ENCODE results near the gene IBTK. TPM values are rescaled to one million over a fixed set of nuclear protein-coding genes. Genes with fewer than 3 reads are reported as not detected.

Gene IBTK
- total RNA-seq, 1 donor from 2014 or later = 15.5 TPM

GRCh38 chr6:82245376-82245775, 2.2 kb downstream of the IBTK start:
- Histone ChIP-seq H3K4me3 (no peak overlapping the region), H3K27ac (no peak overlapping the region), H3K36me3 (no peaks in the 10 kb centered on the region), H3K4me1 (peaks cover 38% of the 10 kb centered on the region), H3K27me3 (no peaks in the 10 kb centered on the region), H3K9me3 (no peaks in the 10 kb centered on the region)
- intact Hi-C loops (cut with DNase I) = no loop called here
- DNase-seq (ENCODE audit: extremely low spot score in 2 of 2) = no peak
- TF ChIP-seq CTCF (IDR thresholded peaks at IDR 0.05) (no peak), POLR2A (IDR thresholded peaks at IDR 0.05) (no peak), POLR2AphosphoS5 (IDR thresholded peaks at IDR 0.05; ENCODE audit: insufficient read depth in 1 of 2, low read depth in 1 of 2) (no peak)

- no peak for TF ChIP-seq POLR2A (IDR thresholded peaks at IDR 0.05)
- no peak for TF ChIP-seq POLR2AphosphoS5 (IDR thresholded peaks at IDR 0.05; ENCODE audit: insufficient read depth in 1 of 2, low read depth in 1 of 2)
- TF ChIP-seq CTCF (IDR thresholded peaks at IDR 0.05) = no peak
- H3K9me3 ChIP-seq = no peaks in the 10 kb centered on the region
- intact Hi-C loops (cut with DNase I) = no loop called here
Measured at GRCh38 chr6:82243884-82244283, 3.7 kb downstream of the IBTK start.

GRCh38 chr6:82240186-82240585, 7.4 kb downstream of the IBTK start:
- H3K4me1 ChIP-seq = peaks cover 17% of the 10 kb centered on the region
- H3K27ac ChIP-seq = no peak overlapping the region
- intact Hi-C loops (cut with DNase I) = no loop called here
- peaks cover 0 to 25% of the 10 kb centered on the region in 2 donors for H3K36me3 ChIP-seq
- H3K27me3 ChIP-seq = no peaks in the 10 kb centered on the region
- H3K4me3 ChIP-seq = no peak overlapping the region
- no peak for DNase-seq (ENCODE audit: extremely low spot score in 2 of 2)
- H3K9me3 ChIP-seq = no peaks in the 10 kb centered on the region
- TF ChIP-seq POLR2AphosphoS5 (IDR thresholded peaks at IDR 0.05; ENCODE audit: insufficient read depth in 1 of 2, low read depth in 1 of 2) (no peak), CTCF (IDR thresholded peaks at IDR 0.05) (no peak), POLR2A (IDR thresholded peaks at IDR 0.05) (no peak)

More at GRCh38 chr6:82243884-82244283, 3.7 kb downstream of the IBTK start:
- peaks cover 41% of the 10 kb centered on the region for H3K4me1 ChIP-seq
- no peak for DNase-seq (ENCODE audit: extremely low spot score in 2 of 2)
- H3K4me3 ChIP-seq = no peak overlapping the region
- peaks cover 0 to 11% of the 10 kb centered on the region in 2 donors for H3K36me3 ChIP-seq
- no peak overlapping the region for H3K27ac ChIP-seq
- no peaks in the 10 kb centered on the region for H3K27me3 ChIP-seq

GRCh38 chr6:82239597-82239996, 7.9 kb downstream of the IBTK start:
- Histone ChIP-seq H3K36me3 (peaks cover 0 to 31% of the 10 kb centered on the region in 2 donors), H3K27me3 (no peaks in the 10 kb centered on the region), H3K27ac (no peak overlapping the region), H3K9me3 (no peaks in the 10 kb centered on the region), H3K4me1 (peaks cover 13% of the 10 kb centered on the region), H3K4me3 (no peak overlapping the region)
- intact Hi-C loops (cut with DNase I) = no loop called here
- DNase-seq (ENCODE audit: extremely low spot score in 2 of 2) = no peak
- TF ChIP-seq POLR2A (IDR thresholded peaks at IDR 0.05) (no peak), POLR2AphosphoS5 (IDR thresholded peaks at IDR 0.05; ENCODE audit: insufficient read depth in 1 of 2, low read depth in 1 of 2) (no peak), CTCF (IDR thresholded peaks at IDR 0.05) (no peak)

GRCh38 chr6:82237013-82237412, 10.5 kb downstream of the IBTK start:
- intact Hi-C loops (cut with DNase I) = no loop called here
- no peaks in the 10 kb centered on the region for H3K9me3 ChIP-seq
- peaks cover 7% of the 10 kb centered on the region for H3K4me1 ChIP-seq
- no peak for TF ChIP-seq CTCF (IDR thresholded peaks at IDR 0.05)
- TF ChIP-seq POLR2AphosphoS5 (IDR thresholded peaks at IDR 0.05; ENCODE audit: insufficient read depth in 1 of 2, low read depth in 1 of 2) = no peak
- TF ChIP-seq POLR2A (IDR thresholded peaks at IDR 0.05) = no peak
- H3K36me3 ChIP-seq = peaks cover 0 to 51% of the 10 kb centered on the region in 2 donors
- DNase-seq (ENCODE audit: extremely low spot score in 2 of 2) = no peak
- H3K27me3 ChIP-seq = no peaks in the 10 kb centered on the region
- no peak overlapping the region for H3K27ac ChIP-seq
- H3K4me3 ChIP-seq = no peak overlapping the region
